ENCODE data around the gene SP100.

- TF ChIP-seq CTCF (IDR thresholded peaks at IDR 0.05) (no peak), POLR2A (IDR thresholded peaks at IDR 0.05) (no peak)
Observed at GRCh38 chr2:230449901-230450467, 34.0 kb downstream of the SP100 start.

Measured in right lobe of liver (tissue), 4 donors.